NOMO-1 treated with dmso at 0.1 percent for 144 hours (cell line): ENCODE results near the gene HSPB9.
A peak's percentile ranks its signal among the peaks of the same experiment; 100 is the strongest.

Source experiments
- DNase-seq: peaks from one replicate; lab custom pipeline; 2025; ENCODE audit not compliant: unreplicated experiment; lab: John Stamatoyannopoulos, UW

HSPB9 gene

DNA sequence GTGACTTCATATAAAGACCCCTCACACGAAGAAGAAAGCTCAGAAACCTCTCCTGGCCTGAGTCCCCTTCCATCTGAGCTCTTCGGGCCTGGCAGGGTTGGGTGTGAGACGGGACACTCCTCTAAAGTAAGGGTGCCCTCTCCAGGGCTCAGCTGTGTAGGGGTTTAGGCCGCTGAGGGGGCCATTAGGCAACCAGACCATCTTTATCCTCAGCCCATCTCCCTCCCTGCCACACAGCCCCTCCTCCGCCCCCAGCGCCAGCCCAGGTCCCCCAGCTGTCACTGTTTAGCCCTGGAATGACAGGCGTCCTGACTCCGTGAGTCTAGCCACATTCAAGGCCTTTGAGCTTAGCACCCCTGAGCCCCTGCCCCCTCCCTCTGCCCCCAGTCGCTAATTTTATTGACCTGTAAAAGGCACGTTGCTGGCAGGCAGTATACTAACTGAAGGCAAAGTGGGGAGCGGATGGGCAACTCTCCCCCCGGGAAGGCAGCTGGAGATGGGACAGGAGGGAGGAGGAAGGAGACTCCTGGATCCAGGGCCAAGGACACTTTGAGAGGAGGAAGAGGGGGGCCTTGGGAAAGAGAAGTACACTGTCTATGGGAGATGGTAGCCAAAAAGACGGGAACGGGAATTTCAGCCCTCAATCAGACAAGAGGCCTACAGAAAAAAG lies 23.7 kb upstream of the HSPB9 start:
- no peak for DNase-seq

DNA sequence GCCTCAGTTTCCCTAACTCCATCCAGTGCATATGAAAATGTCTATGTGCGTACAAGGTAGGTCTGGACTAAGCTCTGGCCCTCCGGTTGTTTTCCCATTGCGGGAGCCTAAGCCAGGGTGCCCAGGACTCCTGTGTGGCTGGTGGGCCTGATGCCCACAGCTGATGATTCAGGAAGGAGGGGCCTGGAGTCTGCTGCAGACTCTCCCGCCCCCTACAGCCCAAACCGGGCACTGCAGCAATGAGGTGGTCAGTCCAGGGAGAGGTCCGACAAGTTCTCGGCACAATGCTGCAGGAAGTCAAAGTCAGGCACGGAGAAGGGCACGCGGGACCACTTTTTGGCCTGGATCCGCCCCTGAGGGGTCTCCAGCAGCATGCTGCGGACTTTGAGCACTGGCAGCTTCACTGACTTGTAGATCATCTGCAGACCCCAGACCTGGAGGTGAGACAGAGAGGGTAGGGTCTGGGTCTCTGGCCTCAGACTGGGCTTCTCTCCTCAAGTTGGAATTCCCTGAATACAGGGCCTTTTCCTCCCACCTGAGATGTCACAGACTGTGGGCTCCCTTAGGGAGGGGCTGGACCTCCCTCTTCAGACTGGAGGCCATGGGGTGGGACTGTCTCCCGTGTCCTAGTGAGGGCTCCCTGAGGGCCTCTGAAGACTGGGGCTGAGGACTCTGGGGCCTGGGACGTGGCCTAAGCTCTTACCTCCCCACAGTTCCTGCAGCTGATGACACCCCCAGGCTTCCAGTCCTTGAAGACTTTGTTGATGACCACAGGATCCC lies 20.9 kb upstream of the HSPB9 start:
- DNase-seq, result peak; percentile 29

DNA sequence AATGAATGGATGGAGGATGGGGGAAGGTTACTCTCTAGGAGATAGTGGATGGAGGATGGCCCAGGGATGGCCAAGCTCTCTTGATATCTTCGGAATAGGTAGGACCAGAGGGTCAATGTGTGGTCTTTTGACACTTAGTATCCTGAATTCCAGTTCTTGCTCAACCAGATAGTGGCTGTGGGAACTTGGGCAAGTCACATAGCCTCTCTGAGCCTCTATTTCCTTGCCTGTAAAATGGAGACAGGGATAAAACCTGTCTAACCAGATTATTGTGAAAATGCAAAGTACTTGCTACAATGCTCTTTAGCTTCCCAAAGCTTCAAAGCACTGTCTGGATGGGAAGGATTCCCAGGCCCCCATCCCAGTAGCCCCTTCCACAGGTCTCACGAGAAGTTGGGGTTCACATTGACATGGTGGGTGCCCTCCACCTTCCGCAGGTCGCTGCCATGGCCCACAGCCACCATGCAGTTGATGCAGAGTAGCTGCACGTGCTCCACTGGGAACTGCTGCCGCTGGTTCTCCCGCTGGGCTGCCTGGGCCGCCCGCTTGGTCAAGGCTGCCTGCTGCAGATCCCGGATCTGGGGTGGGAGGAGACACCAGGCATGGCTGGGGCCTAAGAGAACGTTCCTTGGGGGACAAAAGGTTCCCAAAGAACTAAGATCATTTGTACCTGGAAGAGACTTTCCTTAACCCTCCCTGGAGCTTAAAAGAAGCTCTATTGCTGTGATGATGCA lies 19.2 kb upstream of the HSPB9 start:
- DNase-seq, result no peak

DNA sequence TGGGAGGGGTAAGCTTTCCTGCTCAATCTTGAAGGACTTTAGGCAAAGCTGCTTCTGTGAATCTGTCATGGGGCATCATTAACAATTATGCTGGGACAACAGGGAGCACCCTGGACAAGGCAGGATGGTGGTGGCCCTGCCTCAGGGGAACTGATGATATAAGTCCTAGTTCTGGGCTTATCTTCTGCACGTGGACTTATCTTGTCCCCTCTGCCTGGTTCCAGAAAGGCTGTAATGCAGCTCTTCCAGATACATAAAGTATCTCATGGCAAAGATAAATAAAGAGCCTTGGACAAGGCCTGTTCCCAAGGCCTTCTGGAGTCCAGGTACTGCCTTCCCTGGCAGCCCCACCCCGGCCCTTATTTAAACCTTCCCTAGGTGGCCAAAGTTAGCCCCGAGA lies 18.3 kb upstream of the HSPB9 start:
- no peak for DNase-seq

DNA sequence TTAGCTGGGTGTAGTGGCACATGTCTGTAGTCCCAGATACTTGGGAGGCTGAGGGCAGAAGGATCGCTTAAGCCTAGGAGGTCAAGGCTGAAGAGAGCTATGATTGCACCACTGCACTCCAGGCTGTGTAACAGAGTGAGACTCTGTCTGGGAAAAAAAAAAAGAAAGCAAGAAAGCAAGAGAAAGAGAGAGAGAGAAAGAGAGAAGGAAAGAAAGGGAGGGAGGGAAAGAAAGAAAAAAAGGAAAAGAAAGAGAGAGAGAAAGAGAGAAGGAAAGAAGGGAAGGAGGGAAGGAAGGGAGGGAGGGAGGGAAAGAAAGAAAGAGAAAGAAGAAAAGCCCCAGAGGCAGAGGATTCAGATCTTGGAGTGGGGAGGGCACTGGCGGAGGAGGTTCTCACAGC lies 16.6 kb upstream of the HSPB9 start:
- DNase-seq, result no peak

DNA sequence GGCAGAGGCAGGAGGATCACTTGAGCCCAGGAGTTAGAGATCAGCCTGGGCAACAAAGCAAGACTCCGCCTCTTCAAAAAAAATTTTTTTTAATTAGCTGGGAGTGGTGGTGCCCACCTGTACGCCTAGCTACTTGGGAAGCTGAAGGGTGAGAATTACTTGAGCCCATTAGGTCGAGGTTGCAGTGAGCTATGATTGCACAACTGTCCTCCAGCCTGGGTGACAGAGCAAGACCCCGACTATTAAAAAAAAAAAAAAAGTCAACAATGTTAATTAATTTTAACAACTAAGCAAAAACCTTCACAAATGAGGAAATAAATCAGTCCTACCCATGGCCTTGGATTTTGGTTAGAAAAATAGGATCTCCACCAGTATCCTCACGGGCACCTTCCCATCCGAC lies 15.5 kb upstream of the HSPB9 start:
- no peak for DNase-seq

DNA sequence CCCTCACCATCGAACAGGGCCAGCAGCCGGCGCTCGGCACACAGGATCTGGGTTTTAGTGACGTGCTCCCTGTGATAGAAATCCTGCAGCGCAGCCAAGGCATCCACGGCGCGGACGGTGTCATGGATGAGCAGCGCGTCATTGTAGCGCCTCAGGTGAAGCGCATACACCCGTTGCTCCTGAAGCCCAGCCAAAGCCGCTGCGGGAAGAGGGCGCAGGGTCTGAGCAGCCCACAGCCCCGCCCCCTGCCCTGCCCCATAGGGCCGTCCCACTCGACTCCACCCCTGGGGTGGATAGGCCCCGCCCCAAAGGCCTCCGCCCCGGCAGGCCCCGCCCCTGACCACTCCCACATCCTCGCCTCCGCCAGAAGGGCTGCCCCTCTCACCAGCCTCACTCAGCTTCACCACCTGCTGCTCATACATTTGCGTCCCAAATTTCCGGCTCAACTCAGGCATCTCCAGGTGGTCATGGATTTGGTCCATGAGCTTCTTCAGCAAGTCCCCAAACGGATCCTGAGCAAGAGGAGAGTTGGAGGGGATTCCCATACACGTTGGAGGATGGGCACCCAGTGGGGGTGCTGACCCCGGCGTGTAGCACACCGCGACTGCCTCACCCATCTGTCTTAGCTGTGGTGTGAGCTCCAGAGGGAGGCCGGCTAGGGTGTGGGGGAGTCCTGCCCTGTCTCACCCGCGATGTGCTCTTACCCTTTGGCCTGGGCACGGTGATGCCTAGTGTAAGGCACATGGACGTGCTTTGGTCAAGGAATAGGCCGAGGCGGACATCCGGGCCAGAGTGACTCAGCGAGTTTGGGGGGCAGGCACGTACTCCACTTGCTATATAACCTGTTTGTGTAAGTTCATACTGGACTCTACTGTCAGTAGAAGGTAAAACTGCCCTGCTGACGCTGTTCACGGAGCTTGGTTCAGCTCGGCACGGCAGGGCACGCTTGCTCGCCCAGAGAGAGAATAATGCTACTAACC lies 14.7 kb upstream of the HSPB9 start:
- DNase-seq, result peak; percentile 66

DNA sequence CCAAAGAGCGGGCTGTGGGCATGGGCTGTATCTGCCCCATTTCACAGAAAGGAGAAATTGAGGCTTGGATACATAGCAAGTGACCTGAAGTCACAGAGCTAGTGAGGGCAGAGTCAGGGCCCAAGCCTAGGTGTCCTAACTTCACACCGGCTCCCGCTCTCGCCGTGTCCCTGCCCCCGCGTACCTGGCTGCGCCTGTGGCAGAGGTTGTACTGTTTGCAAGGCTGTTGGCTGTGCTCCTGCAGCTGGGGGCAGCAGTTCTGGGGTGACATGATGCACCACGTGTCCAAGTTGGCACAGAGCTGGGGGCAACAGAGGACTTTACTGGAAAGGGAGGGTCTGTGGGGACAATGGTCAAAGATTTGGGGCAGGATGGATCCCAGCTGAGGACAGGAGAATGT lies 13.5 kb upstream of the HSPB9 start:
- DNase-seq, result no peak

DNA sequence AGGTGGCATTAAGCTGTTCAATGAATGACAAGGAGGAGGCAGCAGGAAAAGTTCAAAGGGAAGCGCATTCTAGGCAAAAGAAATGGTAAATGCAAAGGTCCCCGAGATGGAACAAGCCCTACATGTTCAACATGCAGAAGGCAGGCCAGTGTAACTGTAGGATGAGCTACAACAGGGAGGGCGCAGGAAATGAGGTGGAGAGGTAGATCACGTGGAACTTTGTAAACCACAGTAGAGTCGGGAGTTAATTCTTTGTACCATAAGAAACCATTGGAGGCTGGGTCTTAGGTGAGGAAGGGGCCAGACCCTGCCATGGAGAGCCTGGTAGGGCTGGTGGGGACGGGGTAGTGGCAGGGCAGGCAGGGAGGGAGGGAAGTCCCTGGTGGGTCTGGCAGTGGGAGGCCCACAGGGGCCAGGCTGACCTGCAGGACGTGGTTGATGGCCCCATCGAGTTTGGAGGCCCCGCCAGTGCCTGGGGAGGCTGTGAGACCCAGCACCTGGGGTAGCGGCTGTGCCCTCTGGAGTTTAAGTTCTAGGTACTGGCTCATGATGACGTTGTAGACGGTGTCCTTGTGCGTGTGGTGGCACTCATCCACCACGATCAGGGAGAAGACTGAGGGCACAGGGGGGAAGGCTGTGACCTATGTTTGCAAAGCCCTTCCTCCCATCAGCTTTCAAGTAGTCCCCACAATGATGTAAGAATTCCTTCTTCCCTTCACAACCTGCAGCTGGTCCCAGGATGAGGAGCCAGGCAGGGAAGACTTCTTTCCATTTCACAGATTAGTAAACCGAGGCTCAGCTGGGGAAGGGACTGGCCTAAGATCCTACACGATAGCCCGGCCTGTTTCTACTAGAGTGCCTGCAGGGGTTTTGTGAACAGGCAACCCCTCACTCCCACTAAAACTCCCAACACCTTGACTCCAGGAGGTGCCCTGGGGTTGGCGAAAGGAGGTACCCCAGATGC lies 12.0 kb upstream of the HSPB9 start:
- DNase-seq, result no peak

DNA sequence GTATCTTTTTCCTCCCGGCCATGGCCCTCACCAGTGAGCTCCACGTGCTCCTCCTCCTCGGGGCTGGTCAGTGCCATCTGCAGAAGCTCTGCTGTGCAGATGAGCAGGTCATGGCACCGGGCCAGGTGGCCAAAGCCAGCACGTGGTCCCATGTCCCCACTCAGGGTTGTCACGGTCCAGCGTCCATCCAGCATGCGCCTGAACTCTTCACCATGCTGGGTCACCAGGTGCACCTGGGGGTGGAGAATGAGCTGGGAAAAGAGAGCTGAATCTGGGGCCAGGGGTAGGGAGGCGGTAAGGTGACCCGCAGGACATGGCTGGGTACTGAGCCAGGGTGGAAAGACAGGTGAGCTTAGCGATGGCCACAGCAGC lies 11.4 kb upstream of the HSPB9 start:
- no peak for DNase-seq

DNA sequence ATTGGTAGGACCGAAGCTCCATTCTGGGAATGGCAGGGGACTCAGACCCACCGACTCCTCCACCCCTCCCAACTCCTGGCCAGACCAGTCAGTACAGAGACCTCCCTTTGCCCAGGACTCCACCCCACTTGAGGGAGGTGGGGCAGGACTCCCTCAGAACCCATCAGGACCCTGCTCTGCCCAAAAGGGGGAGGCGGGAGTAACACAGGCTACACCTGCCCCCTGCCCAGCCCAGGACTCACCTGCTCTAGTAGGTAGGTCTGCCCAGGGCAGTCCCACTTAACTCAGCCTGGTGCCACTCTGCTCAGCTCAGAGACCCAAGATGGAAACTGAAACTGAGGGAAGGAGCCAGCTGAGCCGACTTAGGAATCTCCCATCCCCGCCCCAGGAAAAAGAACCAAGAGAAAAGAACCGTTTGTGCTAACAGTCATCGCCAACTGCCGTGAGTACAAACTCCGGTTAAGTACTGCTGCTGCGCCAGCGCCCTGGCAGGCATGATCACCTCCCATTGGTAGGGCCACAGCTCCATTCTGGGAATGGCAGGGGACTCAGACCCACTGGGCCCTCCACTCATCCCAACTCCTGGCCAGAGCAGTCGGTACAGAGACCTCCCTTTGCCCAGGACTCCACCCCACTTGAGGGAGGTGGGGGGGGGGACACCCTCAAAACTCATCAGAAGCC lies 10.6 kb upstream of the HSPB9 start:
- DNase-seq, result no peak

DNA sequence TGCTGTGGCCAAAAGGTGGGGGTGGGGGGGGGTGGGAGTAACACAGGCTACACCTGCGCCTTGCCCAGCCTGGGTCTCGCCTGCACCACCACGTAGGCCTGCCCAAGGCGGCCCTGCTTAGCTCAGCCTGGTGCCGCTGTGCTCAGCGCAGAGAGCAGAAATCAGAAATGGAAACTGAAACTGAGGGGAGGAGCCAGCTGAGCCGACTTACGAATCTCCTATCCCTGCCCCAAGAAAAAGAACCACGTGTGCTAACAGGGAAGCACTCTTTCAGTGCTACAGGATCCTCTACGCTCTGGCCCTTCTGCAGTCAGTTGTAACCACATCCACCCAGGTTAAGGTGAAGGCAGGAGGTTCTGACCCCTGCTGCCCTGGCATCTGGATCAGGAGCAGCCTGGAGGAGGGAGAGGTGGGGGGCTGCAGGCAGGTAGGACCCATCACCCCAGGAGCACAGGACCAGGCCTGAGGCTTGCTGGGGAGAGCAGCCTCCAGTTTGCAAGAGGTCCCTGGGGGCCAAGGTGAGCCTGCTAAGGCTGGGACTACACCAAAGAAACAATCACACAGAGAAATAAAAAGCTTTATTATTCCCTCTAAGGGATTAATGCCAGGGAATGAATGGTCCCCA lies 9.9 kb upstream of the HSPB9 start, which contains the start of gene DHX58:
Gene DHX58 (minus strand): TSS at position 163 of the 625 bp plus-strand sequence. CDS start 822 bp downstream, outside the sequence.
- peak; percentile 93 for DNase-seq

DNA sequence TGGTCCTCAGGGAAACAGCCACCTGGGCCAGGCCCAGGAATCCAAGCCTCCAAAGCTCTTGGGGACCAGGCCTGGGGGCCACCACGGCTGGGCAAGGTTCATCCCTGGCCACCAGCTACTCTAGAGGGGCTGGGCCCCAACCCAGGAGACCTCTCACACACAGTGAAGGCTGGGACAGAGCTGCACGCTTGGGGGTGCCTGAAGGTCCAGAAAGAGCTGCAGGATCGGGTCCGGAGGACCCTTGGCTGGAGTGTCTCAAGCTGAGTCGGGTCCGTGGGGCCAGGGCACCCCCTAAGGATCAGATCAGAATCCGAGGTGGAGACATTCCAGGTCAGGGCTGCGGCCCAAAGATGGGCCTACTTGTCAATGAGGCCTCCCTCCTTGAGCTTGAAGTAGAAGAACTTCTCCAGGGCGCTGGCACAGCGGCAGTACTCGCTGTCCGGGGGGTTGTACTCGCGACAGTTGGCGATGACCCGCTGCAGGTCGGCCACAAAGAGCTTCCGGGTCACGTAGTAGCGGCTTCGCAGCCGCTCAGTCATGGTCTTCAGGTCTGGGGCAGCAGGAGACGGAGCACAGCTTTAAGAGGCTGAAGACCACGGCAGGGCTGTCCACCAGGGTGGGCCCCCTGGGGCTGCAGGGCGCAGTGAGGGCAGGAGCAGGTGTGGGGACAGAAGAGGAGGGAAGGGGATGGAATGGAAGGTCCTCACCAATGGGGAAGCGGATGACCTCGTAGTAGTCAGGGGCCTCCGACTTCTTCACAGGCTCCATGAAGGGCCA lies 9.1 kb upstream of the HSPB9 start:
- DNase-seq, result no peak

DNA sequence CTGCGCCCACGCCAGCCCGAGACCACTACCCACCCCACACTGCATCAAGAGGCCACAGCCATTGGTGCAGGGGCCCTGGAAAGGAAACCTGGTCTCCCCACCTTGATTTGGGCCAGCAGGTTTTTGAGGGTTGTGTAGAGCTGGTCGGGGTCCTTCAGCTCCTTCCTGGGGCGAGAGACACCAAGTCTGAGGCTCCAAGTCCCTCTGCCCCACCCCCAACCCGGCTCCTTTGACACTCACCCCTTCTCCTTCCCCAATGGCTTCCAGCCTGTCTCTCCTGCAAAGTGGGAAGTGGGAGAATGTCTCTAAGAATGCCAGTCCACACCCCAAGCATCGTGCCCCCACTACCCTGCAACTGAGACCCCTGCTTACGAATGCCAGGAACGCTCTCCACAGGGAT lies 8.5 kb upstream of the HSPB9 start:
- no peak for DNase-seq

DNA sequence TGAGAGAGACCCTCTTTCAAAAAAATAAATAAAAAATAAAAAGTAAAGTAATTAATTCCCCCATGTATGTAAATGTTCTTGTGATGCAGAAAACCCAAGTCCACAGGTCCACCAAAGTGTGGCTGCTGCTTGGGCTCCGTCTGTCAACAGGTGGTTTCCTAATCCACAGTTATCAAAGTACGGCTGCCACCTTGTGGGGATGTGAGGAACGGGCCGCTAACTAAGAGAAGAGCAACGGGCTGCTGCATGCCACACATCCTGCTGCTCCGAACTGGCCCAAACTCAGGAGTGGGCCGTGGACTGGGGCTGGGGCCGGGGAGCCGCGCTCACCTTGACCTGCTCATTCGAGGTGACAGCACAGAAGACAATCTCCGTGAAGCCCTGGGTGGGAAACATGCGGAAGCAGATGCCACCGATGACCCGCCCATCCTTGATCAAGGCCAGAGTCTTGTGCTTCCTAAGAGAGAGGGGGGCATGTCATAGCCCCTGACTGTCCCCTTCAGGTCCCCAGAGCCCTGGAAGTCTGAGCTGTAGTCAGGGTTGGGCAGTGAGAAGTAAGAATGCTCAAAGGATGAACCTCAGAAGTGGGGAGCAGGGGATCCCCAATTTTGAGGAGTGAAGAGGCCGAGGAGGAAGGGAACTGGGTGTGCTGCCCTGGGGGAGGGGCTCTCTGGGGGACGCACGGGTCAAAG lies 5.8 kb upstream of the HSPB9 start:
- DNase-seq, result peak; percentile 38

DNA sequence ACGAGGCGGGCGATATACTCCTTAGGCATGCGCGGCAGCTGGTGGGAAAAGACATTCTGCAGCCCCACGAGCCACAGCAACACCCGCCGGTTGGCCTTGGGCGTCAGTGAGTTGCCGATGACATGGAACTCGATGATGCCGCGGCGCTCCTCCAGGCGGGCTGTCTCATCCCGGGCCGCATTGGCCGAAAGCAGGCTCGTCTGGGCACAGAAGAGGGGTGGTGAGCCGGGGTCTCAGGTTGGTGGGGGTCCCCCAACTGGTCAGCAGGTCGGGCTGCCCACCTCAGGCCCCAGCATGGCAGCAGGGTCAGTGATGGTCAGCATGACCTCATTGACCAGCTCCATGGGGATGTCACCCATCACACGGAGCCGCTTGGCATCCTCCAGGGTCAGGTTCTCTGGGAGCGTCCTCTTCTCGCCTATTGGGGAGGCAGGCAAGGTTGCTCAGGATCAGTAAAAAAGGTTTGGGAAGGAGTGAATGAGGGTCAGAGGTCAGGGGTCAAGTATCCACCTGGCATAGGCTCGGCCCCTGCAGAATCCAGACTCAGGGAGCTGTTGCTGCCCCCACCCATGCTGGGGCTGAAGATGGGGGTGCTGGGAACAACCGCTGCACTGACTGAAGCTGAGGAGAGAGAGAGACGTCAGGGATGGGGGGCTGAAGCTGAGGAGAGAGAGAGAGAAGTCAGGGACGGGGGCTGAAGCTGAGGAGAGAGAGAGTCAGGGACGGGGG lies 5.0 kb upstream of the HSPB9 start:
- no peak for DNase-seq

DNA sequence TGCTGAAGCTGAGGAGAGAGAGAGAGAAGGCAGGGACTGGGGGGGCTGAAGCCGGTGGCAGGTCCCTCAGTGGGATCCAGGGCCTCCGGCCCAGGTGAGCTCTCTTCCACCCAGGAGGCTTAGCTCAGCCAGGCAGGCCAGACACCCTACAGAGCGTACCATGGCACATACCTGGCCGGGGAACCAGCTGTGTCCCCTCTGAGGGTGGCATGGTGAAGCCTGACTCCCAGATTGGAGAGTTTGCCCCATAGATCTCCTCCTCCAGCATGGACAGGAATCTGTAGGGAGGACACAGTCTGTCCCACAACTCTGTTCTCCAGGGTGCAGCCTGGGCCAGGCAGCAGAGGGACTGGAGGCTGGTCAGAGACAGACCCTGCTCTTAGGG lies 4.5 kb upstream of the HSPB9 start:
- no peak for DNase-seq
